PFSK-1 (cell line): ENCODE results near the gene ACTRT2.

Experiments used
- POLR2AphosphoS5 ChIP-seq: IDR thresholded peaks from 2 replicates; pipeline ENCODE4 v1.6.1; 2012; ENCODE audit warnings: low read depth, mild to moderate bottlenecking, control low read depth, low read length, moderate library complexity
- TAF1 ChIP-seq: IDR thresholded peaks from 2 replicates; pipeline ENCODE4 v1.6.1; 2012; ENCODE audit warnings: low read length, control low read depth, borderline replicate concordance; ENCODE audit not compliant: insufficient read depth

GRCh38 chr1:3037281-3038040 is 16.2 kb downstream of the ACTRT2 start:
- TF ChIP-seq TAF1 = no peak
- TF ChIP-seq POLR2AphosphoS5 = no peak
